Left ventricle myocardium inferior (tissue), 1 donor: ENCODE data around the gene ELOB. TPM values are rescaled to one million over a fixed set of nuclear protein-coding genes. Genes with fewer than 3 reads are reported as not detected.
A peak's percentile ranks its signal among the peaks of the same experiment; 100 is the strongest.

Experiments
- DNase-seq: peaks from one replicate; pipeline ENCODE4 v3.0.0-alpha.2; 2020
- H3K27ac ChIP-seq: fragments of 200-600 bp; replicated peaks from 2 replicates; pipeline ENCODE4 v1.8.0; 2021
- H3K27me3 ChIP-seq: fragments of 200-600 bp; 2 replicates; pipeline ENCODE4 v1.8.0; 2021; ENCODE audit warnings: low read depth
- H3K36me3 ChIP-seq: fragments of 200-600 bp; 2 replicates; pipeline ENCODE4 v1.8.0; 2021
- H3K4me1 ChIP-seq: fragments of 200-600 bp; 2 replicates; pipeline ENCODE4 v1.8.0; 2021
- H3K4me3 ChIP-seq: fragments of 200-600 bp; 2 replicates; pipeline ENCODE4 v1.8.0; 2021; ENCODE audit warnings: mild to moderate bottlenecking, moderate library complexity
- H3K9me3 ChIP-seq: fragments of 200-600 bp; replicated peaks from 2 replicates; pipeline ENCODE4 v1.8.0; 2021
- intact Hi-C: fragments of 100-400 bp; cut with micrococcal nuclease; formaldehyde crosslinking; loops from one replicate; pipeline ENCODE4 v1.11.0; 2022
- total RNA-seq: library from RNA; stranded (reverse); fragmentation: NEBNext Ultra II Directional; extraction: Animal tissue kit (Norgen Biotek cat#: 25700); gene quantifications from one replicate; pipeline ENCODE4 v1.2.1, GENCODE V29; 2021
- TF ChIP-seq, protein P1 (sequence below): fragments of 200-600 bp; IDR thresholded peaks from 2 replicates; pipeline ENCODE4 v1.8.0; 2021; ENCODE audit warnings: antibody characterized with exemption, mild to moderate bottlenecking, borderline replicate concordance
- donor health status: DM: no; HTN: yes; CAD: no; lungs with severe emphysema.

ELOB gene
- total RNA-seq, 1 donor from 2014 or later = 304 TPM

DNA sequence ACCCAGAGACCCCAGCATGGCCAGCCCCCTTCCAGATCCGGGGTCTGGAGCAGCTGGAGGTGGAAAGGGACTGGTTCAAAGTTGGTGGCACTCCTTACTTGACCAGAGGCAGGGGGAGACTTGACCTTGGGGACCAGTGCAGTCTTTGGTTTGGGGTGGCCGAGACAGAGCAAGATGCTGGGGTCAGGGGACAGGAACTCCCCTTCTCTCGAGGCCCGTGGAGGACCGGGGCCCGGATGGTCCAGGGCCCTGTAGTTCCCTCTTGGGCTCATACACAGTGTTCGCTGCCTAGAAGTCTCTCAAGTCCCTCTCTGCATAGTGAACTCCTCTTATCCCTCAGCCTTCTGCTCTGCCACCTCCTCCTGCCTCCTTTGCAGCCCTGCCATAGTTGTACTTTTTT is 10.9 kb upstream of the ELOB start:
- no peaks in the 10 kb centered on the region for H3K36me3 ChIP-seq
- peaks cover 94% of the 10 kb centered on the region for H3K27me3 ChIP-seq
- intact Hi-C loops = no loop called here
- TF ChIP-seq, protein P1, sequence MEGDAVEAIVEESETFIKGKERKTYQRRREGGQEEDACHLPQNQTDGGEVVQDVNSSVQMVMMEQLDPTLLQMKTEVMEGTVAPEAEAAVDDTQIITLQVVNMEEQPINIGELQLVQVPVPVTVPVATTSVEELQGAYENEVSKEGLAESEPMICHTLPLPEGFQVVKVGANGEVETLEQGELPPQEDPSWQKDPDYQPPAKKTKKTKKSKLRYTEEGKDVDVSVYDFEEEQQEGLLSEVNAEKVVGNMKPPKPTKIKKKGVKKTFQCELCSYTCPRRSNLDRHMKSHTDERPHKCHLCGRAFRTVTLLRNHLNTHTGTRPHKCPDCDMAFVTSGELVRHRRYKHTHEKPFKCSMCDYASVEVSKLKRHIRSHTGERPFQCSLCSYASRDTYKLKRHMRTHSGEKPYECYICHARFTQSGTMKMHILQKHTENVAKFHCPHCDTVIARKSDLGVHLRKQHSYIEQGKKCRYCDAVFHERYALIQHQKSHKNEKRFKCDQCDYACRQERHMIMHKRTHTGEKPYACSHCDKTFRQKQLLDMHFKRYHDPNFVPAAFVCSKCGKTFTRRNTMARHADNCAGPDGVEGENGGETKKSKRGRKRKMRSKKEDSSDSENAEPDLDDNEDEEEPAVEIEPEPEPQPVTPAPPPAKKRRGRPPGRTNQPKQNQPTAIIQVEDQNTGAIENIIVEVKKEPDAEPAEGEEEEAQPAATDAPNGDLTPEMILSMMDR = no peak
- H3K4me1 ChIP-seq = peaks cover 10% of the 10 kb centered on the region
- H3K9me3 ChIP-seq = no peaks in the 10 kb centered on the region
- H3K27ac ChIP-seq = no peak overlapping the region
- DNase-seq = no peak
- no peak overlapping the region for H3K4me3 ChIP-seq

DNA sequence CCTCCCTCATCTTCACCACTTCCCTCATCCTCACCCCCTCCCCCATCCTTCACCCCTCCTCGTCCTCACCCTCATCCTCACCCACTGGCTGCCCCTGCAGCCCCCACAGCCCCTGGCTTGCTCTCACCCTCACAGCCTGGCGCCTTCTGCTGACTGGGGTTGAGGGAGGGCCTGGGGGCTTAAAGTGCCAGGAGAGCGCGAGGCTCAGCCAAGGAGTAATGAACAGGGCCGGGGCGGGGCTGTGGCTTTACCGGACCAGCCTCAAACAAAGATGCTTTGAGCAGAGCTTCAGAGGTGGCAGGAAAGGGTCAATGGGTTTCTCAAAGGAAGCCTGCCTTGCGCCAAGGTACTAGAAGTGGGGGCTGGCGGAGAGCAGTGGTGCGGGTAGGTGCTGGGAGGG is 10.3 kb upstream of the ELOB start, which contains the start of gene PRSS33:
PRSS33 (minus strand) TSS at position 155 of the 400 bp plus-strand sequence. CDS start 1,013 bp downstream, outside the sequence.
- no peaks in the 10 kb centered on the region for H3K36me3 ChIP-seq
- peaks cover 10% of the 10 kb centered on the region for H3K4me1 ChIP-seq
- no peak for DNase-seq
- peaks cover 92% of the 10 kb centered on the region for H3K27me3 ChIP-seq
- TF ChIP-seq, protein P1 = no peak
- no peak within 1 kb of the TSS for H3K27ac ChIP-seq
- H3K4me3 ChIP-seq = no peak within 1 kb of the TSS
- intact Hi-C loops = no loop called here
- no peaks in the 10 kb centered on the region for H3K9me3 ChIP-seq

DNA sequence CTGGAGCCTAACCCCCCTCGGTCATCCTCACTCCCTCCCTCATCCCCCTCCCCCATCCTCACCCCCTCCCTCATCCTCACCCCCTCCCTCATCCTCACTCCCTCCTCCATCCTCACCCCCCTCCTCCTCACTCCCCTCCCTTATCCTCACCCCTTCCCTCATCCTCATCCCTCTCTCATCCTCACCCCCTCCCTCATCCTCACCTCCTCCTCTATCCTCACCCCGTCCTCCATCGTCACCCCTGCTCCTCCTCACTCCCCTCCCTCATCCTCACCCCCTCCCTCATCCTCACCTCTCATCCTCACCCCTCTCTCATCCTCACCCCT is 9.7 kb upstream of the ELOB start:
- Histone ChIP-seq H3K36me3 (no peaks in the 10 kb centered on the region), H3K27ac (no peak overlapping the region)
- intact Hi-C loops = no loop called here

DNA sequence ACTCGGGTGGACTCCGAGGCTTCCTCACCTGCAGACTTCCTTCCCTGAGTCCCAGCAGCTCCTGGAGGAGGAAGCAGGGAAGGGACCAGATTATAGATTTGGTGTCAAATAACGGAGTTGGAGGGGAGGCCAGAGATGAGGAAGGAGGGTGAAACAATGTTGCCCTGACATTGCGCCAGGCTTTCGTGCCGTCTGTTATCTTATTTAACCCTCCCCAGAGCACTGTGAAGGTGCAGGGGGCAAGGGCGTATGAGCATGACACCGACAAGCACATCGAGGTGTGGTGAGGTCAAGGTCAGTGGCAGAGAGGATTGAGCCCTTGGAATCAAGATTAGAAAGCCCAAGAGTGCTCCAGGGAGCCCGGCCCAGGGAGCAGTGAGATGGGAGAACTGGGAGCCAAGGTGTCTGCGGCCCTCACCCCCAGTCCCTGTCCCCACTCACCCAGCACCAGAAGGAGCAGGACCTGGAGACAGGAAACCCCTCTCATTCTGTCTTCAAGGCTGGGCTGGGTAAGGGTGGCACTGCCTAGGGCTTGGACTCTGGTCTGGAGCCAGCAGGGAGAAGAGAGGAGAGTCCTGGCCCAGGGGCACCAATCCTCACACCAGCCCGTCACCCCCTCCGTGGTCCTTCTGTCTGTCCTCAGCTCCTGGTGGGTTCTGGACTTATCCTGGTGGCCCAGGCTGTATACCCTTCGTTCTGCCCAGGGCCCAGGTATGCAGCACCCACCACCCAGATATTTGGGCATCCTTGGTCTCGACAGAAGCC is 9.2 kb upstream of the ELOB start:
- H3K27ac ChIP-seq = no peak overlapping the region
- intact Hi-C loops = no loop called here
- no peak for DNase-seq
- peaks cover 80% of the 10 kb centered on the region for H3K27me3 ChIP-seq
- H3K36me3 ChIP-seq = no peaks in the 10 kb centered on the region
- TF ChIP-seq, protein P1 = no peak
- no peak overlapping the region for H3K4me3 ChIP-seq
- no peaks in the 10 kb centered on the region for H3K9me3 ChIP-seq
- peaks cover 10% of the 10 kb centered on the region for H3K4me1 ChIP-seq

More for the DNA sequence above, 9.7 kb upstream of the ELOB start:
- peaks cover 10% of the 10 kb centered on the region for H3K4me1 ChIP-seq
- DNase-seq = no peak
- no peak overlapping the region for H3K4me3 ChIP-seq
- TF ChIP-seq, protein P1 = no peak
- H3K27me3 ChIP-seq = peaks cover 86% of the 10 kb centered on the region
- H3K9me3 ChIP-seq = no peaks in the 10 kb centered on the region

DNA sequence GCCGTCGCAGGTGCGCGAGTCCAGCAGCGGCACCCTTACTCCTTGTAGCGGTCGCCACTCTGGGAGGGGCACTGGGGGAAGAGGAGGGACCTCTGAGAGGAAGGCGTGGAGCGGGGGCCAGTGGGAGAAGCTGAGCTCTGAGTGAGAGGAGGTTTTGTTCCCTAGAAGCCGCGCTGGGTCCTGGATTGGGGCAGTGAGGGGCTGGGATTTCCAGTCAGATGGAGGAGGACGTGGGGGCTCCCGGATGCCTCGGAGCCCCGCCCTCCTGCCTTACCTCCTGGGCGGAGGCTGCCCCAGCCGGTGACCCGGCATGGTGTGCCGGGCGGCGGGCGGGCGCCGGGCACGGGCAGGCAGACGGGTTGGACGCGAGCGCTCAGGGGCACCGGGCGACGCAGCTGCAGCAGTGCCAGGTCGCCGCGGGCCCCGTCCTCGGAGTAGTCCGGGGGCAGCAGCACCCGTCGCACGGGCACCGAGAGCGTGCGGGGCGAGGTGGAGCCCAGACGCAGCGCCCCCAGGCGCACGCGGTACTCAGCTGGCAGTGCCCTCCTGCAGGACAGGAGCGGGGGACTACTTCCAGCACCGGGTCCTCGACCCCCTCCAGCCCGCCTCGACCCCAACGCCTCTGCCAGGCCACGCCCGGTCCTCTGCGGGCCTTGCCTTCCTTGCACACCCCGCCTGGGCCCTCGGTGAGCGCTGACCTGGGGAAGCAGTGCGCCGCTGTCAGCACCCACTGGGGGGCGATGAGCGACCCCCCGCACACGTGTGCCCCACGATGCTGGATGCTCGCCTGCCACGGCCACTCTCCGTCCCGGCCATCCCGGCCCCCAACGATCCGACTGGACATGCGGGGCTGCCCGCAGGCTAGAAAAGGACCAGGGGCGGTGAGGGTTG is 8.3 kb upstream of the ELOB start:
- H3K4me1 ChIP-seq = peaks cover 10% of the 10 kb centered on the region
- intact Hi-C loops = no loop called here
- no peaks in the 10 kb centered on the region for H3K36me3 ChIP-seq
- H3K27me3 ChIP-seq = peaks cover 72% of the 10 kb centered on the region
- TF ChIP-seq, protein P1 = no peak
- DNase-seq = no peak
- peak overlapping the region; percentile 57 for H3K4me3 ChIP-seq
- H3K27ac ChIP-seq = no peak overlapping the region
- H3K9me3 ChIP-seq = no peaks in the 10 kb centered on the region
